ENCODE results near the gene MTA2.

GRCh38 chr11:62543680-62544444 lies 57.8 kb downstream of the MTA2 start:
- TF ChIP-seq CTCF (IDR thresholded peaks at IDR 0.05) (no peak), POLR2A (IDR thresholded peaks at IDR 0.05) (no peak)

All from uterus (tissue), 2 donors.